Kidney epithelial cell (primary cell): ENCODE data around the gene ZNF648. TPM values are rescaled to one million over a fixed set of nuclear protein-coding genes. Genes with fewer than 3 reads are reported as not detected.

Source experiments
- DNase-seq: peaks from one replicate; pipeline ENCODE4 v3.0.0-alpha.2; 2010; ENCODE audit warnings: low read depth
- H3K27me3 ChIP-seq: 2 replicates; pipeline ENCODE4 v1.6.0; 2011; ENCODE audit warnings: low read length; ENCODE audit not compliant: control insufficient read depth, insufficient read depth
- H3K36me3 ChIP-seq: 2 replicates; pipeline ENCODE4 v1.5.1; 2011; ENCODE audit warnings: low read length; ENCODE audit not compliant: control insufficient read depth, insufficient read depth
- H3K4me3 ChIP-seq: 2 replicates; pipeline ENCODE4 v1.5.1; 2011; ENCODE audit warnings: low read depth, mild to moderate bottlenecking, control low read depth, low read length
- total RNA-seq: library from RNA; depleted of rRNA; stranded (reverse); fragments of >200 nt; gene quantifications from 2 replicates; pipeline ENCODE4 v1.2.3, GENCODE V29; 2015
- TF ChIP-seq, protein P1 (sequence below): IDR thresholded peaks from 2 replicates; pipeline ENCODE4 v1.5.1; 2011; ENCODE audit warnings: mild to moderate bottlenecking, moderate library complexity, low read length, control low read depth, inconsistent platforms; ENCODE audit not compliant: insufficient read depth, poor library complexity, severe bottlenecking

ZNF648 gene
- total RNA-seq, 1 donor from 2014 or later, result 1.0 TPM

DNA sequence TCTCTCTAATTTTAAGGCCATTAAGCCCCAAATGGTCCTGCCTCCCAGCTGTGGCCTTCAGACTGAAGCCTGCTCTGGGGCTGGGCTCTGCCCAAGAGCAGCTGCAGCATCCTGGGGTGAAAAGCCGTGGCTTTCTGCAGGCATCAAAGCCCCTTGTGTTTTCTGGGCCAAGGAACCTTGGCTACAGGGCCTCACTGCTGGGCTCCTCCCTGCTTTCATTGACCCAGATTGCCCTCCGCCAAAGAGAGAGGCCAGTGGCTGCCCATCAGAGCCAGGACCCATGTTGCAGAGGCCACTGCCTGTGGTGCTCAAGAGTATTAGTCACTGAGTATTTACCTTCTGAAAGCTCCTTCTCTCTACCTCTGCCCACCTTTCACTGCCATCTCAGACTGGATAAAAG, 1.6 kb downstream of the ZNF648 start:
- no peak overlapping the region for H3K4me3 ChIP-seq
- no peak for DNase-seq
- TF ChIP-seq, protein P1, sequence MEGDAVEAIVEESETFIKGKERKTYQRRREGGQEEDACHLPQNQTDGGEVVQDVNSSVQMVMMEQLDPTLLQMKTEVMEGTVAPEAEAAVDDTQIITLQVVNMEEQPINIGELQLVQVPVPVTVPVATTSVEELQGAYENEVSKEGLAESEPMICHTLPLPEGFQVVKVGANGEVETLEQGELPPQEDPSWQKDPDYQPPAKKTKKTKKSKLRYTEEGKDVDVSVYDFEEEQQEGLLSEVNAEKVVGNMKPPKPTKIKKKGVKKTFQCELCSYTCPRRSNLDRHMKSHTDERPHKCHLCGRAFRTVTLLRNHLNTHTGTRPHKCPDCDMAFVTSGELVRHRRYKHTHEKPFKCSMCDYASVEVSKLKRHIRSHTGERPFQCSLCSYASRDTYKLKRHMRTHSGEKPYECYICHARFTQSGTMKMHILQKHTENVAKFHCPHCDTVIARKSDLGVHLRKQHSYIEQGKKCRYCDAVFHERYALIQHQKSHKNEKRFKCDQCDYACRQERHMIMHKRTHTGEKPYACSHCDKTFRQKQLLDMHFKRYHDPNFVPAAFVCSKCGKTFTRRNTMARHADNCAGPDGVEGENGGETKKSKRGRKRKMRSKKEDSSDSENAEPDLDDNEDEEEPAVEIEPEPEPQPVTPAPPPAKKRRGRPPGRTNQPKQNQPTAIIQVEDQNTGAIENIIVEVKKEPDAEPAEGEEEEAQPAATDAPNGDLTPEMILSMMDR, result no peak
- H3K36me3 ChIP-seq, result no peaks in the 10 kb centered on the region
- H3K27me3 ChIP-seq, result peaks cover 18% of the 10 kb centered on the region

DNA sequence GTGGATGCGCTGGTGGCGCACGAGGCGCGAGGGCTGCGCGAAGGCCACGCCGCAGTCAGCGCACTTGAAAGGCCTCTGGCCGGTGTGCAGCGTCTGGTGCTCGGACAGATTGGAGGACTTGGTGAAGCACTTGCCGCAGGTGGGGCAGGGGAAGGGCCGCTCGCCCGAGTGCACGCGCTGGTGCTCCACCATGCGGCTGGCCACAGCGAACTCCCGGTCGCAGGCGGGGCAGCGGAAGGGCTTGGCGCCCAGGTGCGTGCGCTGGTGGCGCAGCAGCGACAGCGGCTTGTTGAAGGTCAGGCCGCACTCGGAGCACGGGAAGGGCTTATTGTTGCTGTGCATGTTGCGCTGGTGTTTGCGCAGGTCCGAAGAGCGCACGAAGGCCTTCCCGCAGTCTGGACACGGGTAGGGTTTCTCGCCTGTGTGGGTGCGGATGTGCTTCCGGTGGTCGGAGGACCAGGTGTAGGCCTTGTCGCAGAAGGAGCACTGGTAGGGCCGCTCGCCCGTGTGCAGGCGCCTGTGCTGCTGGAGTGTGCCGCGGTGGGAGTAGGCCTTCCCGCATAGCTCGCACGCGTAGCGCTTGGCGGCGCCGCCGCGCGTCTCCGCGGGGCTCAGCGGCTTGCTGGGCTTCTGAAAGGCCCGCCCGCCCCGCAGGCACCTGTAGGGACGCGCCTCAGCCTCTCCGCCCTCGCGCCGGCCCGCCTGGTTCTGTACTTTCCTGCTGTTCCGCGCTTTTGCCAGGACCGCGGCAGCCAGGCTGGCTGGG, 4.7 kb downstream of the ZNF648 start:
- TF ChIP-seq, protein P1, result no peak
- Histone ChIP-seq H3K4me3 (no peak overlapping the region), H3K27me3 (peaks cover 18% of the 10 kb centered on the region), H3K36me3 (no peaks in the 10 kb centered on the region)
- DNase-seq, result no peak

DNA sequence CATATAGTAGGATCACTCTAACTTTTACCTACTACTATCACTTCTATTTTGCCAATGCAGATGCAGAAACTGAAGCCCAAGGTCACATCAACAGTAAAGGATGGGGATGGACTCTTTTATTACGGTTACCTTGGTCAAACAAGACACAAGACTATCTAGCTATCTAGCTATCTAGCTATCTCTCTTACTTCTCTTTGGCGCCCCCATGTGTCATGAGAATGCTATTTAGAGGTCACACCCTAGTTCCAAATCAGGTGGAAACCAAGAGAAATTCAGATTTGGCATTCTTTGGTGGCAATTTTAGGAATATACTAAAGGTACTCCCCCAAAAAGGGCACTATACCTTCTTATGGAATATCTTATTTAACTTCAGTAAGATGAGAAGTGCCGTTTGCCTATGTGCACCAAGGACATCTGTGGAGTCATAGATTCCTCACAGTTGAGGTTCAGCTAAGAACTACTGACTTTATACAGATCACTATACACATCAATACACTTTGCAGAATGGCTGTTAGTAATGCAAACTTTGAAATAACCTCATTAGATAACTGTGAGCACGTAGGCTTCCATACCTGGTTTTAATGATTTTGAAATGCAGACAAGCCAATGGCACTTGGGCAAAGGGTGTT, 6.7 kb downstream of the ZNF648 start:
- Histone ChIP-seq H3K36me3 (no peaks in the 10 kb centered on the region), H3K27me3 (peaks cover 15% of the 10 kb centered on the region), H3K4me3 (no peak overlapping the region)
- TF ChIP-seq, protein P1, result peak; percentile 52
- no peak for DNase-seq

DNA sequence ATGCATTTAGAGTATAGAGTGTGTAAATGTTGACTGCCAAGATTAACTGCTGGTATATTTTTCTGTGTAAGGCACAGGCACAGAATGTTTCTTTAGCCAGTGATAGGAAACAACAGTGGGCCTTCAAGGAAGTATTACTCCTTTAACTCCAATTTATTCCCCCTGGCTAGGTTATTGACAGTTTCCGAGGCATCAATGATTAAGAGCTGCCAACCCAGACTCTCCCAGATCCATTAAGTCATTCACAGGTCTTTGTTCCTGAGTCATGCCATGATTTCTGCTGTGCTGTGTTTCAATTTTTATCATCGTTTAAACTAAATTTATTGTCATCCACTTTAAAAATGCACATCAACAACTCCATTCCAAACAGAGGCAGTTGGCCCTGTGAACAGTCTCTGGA, 9.2 kb downstream of the ZNF648 start:
- Histone ChIP-seq H3K36me3 (no peaks in the 10 kb centered on the region), H3K4me3 (no peak overlapping the region), H3K27me3 (peaks cover 13% of the 10 kb centered on the region)
- TF ChIP-seq, protein P1, result no peak
- DNase-seq, result no peak

- TF ChIP-seq, protein P1, result no peak
- DNase-seq, result no peak
- H3K27me3 ChIP-seq, result peaks cover 9% of the 10 kb centered on the region
- no peaks in the 10 kb centered on the region for H3K36me3 ChIP-seq
- H3K4me3 ChIP-seq, result no peak overlapping the region
Measured at GRCh38 chr1:182051938-182052337, 9.6 kb downstream of the ZNF648 start.
